Gastrocnemius medialis (tissue), 4 donors: Measurements from ENCODE around the gene SFI1.

Experiments used
- CTCF ChIP-seq, 5 experiments: fragments of 450-650 bp in 3 of 5; fragments of 200-600 bp in 2 of 5; sonication (generic) in 2 of 5; IDR thresholded peaks in 4 of 5; conservative IDR thresholded peaks in 1 of 5; 1 replicate in 4 of 5; 2 replicates in 1 of 5; pipeline ENCODE4 v1.5.1; 2016 to 2019; ENCODE audit warnings: antibody characterized with exemption in 5 of 5, mild to moderate bottlenecking in 3 of 5, moderate library complexity in 3 of 5
- POLR2A ChIP-seq, 2 donors: fragments of 450-650 bp; IDR thresholded peaks; one replicate each; pipeline ENCODE4 v1.6.1; 2017; ENCODE audit warnings: antibody characterized with exemption in 2 of 2, mild to moderate bottlenecking in 2 of 2, moderate library complexity in 2 of 2

GRCh38 chr22:31488346-31488883 lies 7.9 kb upstream of the SFI1 start:
- TF ChIP-seq CTCF (IDR thresholded peaks at IDR 0.05 in 4 of 5, conservative IDR thresholded peaks at IDR 0.05 in 1 of 5) (no peak), POLR2A (IDR thresholded peaks at IDR 0.05) (no peak)
